ENCODE data around the gene GRIK5.

GRIK5 gene

DNA sequence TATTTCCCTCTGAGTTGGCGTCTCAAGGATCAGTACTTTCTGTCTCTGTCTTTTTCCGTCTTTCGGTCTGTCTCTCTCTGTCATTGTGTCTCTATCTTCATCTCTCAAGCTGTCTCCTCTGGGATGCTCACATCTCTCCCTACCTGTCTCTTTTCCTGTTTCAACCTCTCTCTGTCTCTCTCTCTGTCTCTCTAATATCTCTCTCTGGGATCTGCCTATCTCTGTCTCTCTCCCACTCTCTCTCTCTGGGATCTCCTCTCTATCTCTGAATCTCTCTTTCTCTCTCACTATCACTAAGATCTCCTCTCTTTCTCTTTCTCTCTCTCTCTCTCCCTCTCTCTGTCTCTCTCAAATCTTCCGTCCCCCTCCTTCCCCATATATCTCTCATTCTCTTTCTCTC, 80.0 kb downstream of the GRIK5 start:
- Histone ChIP-seq H3K4me3 (ENCODE audit: low read length) (no peak overlapping the region), H3K27me3 (ENCODE audit: control insufficient read depth, insufficient read depth, low read length) (peaks cover 14% of the 10 kb centered on the region), H3K9me3 (ENCODE audit: control insufficient read depth, low read depth, low read length) (no peaks in the 10 kb centered on the region), H3K9ac (ENCODE audit: low read length) (no peak overlapping the region), H3K27ac (ENCODE audit: low read length) (no peak overlapping the region), H3K4me1 (ENCODE audit: control insufficient read depth, low read depth, low read length) (no peaks in the 10 kb centered on the region), H3K36me3 (ENCODE audit: control insufficient read depth, low read depth, low read length) (peaks cover 16% of the 10 kb centered on the region)

DNA sequence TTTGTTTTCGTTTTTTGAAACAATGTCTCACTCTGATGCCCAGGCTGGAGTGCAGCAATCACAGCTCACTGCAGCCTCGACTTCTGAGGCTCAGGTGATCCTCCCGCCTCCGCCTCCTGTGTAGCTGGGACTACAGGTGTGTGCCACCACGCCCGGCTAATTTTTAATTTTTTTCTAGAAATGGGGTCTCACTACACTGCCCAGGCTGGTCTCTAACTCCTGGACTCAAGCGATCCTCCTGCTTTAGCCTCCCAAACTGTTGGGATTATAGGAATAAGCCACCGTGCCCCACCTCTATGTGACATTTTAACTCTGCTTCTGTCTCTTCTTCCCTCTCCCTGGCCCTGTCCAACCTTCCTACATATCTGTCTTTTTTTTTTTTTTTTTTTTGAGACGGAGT, 81.1 kb downstream of the GRIK5 start:
- H3K4me3 ChIP-seq (ENCODE audit: low read length): no peak overlapping the region
- peaks cover 7% of the 10 kb centered on the region for H3K27me3 ChIP-seq (ENCODE audit: control insufficient read depth, insufficient read depth, low read length)
- no peaks in the 10 kb centered on the region for H3K4me1 ChIP-seq (ENCODE audit: control insufficient read depth, low read depth, low read length)

DNA sequence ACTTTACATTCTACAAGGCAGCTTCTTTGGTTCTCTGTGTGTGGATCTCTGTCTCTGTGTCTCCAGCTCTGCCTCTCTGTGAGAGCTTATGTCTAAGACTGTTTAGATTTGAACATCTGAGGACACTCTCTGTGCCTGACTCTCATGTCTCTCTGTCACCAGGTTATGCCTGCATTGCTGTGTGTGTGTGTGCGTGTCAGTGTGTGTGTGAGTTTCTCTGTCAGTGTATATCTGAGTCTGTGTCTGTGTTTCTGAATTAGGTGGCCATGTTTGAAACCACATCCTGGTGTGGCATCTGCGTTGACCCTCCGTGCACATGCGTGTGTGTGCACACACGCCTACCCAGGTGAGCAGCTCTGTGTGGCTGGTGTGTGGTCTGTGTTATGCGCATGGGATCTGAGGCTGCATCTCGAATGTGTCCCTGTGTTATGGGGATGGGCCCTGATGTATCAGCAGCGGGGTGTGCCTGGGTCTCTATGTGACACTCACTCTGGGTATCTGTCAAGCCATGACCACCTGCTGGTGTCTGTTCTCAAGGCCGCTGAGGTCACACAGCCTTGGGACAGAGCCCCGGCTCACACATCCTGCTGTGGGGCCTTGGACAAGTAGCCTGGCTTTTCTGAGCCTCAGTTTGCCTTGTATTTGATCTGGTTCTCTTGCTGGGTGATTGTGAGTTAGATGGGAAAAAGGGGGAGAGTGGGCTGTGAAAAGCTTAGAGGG, 82.7 kb downstream of the GRIK5 start:
- Histone ChIP-seq H3K9ac (ENCODE audit: low read length) (no peak overlapping the region), H3K9me3 (ENCODE audit: control insufficient read depth, low read depth, low read length) (no peaks in the 10 kb centered on the region), H3K27ac (ENCODE audit: low read length) (no peak overlapping the region), H3K27me3 (ENCODE audit: control insufficient read depth, insufficient read depth, low read length) (no peaks in the 10 kb centered on the region), H3K4me1 (ENCODE audit: control insufficient read depth, low read depth, low read length) (no peaks in the 10 kb centered on the region), H3K4me3 (ENCODE audit: low read length) (no peak overlapping the region), H3K36me3 (ENCODE audit: control insufficient read depth, low read depth, low read length) (peaks cover 16% of the 10 kb centered on the region)

More for the DNA sequence above, 81.1 kb downstream of the GRIK5 start:
- Histone ChIP-seq H3K27ac (ENCODE audit: low read length) (no peak overlapping the region), H3K9me3 (ENCODE audit: control insufficient read depth, low read depth, low read length) (no peaks in the 10 kb centered on the region), H3K9ac (ENCODE audit: low read length) (no peak overlapping the region), H3K36me3 (ENCODE audit: control insufficient read depth, low read depth, low read length) (peaks cover 16% of the 10 kb centered on the region)

DNA sequence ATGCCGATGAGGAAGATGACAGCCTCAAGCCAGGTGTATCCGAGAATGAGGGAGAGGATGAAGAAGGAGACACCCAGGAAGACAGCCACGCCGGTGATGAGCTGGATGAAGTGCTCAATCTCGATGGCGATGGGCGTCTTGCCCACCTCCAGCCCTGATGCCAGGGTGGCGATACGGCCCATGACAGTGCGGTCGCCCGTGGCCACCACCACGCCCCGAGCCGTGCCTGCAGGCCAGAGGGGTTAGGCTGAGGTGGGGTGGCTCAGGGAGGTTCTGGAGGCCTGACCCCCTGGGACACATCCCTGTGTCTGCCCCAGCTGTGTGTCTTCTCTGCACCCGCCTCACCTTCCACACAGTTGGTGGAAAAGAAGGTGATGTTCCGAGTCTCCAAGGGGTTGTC, 85.0 kb downstream of the GRIK5 start:
- Histone ChIP-seq H3K4me1 (ENCODE audit: control insufficient read depth, low read depth, low read length) (no peaks in the 10 kb centered on the region), H3K27me3 (ENCODE audit: control insufficient read depth, insufficient read depth, low read length) (no peaks in the 10 kb centered on the region), H3K4me3 (ENCODE audit: low read length) (no peak overlapping the region), H3K27ac (ENCODE audit: low read length) (no peak overlapping the region), H3K9me3 (ENCODE audit: control insufficient read depth, low read depth, low read length) (no peaks in the 10 kb centered on the region), H3K9ac (ENCODE audit: low read length) (no peak overlapping the region), H3K36me3 (ENCODE audit: control insufficient read depth, low read depth, low read length) (peaks cover 21% of the 10 kb centered on the region)

DNA sequence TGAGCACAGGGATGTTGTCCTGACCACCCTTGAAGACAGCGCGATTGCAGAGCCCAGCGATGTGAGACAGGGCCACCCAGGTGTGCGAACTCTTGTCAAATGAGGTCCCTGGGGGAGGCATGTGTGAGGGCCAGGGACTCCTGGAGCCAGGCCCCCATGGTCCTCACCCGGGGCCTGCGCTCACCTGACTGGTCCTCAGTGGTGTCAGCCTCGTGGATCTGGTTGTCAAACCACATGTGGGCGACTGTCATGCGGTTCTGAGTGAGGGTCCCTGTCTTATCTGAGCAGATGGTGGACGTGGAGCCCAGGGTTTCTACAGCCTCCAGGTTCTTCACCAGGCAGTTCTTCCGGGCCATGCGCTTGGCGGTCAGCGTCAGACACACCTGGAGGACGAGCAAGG, 88.3 kb downstream of the GRIK5 start:
- Histone ChIP-seq H3K27me3 (ENCODE audit: control insufficient read depth, insufficient read depth, low read length) (no peaks in the 10 kb centered on the region), H3K9me3 (ENCODE audit: control insufficient read depth, low read depth, low read length) (no peaks in the 10 kb centered on the region), H3K36me3 (ENCODE audit: control insufficient read depth, low read depth, low read length) (peaks cover 12% of the 10 kb centered on the region), H3K27ac (ENCODE audit: low read length) (no peak overlapping the region), H3K9ac (ENCODE audit: low read length) (no peak overlapping the region), H3K4me3 (ENCODE audit: low read length) (no peak overlapping the region), H3K4me1 (ENCODE audit: control insufficient read depth, low read depth, low read length) (no peaks in the 10 kb centered on the region)

- H3K36me3 ChIP-seq (ENCODE audit: control insufficient read depth, low read depth, low read length): peaks cover 12% of the 10 kb centered on the region
- no peaks in the 10 kb centered on the region for H3K4me1 ChIP-seq (ENCODE audit: control insufficient read depth, low read depth, low read length)
- no peak overlapping the region for H3K27ac ChIP-seq (ENCODE audit: low read length)
- no peaks in the 10 kb centered on the region for H3K9me3 ChIP-seq (ENCODE audit: control insufficient read depth, low read depth, low read length)
- H3K4me3 ChIP-seq (ENCODE audit: low read length): no peak overlapping the region
- H3K27me3 ChIP-seq (ENCODE audit: control insufficient read depth, insufficient read depth, low read length): no peaks in the 10 kb centered on the region
- no peak overlapping the region for H3K9ac ChIP-seq (ENCODE audit: low read length)
These were observed 91.5 kb downstream of the GRIK5 start for GRCh38 chr19:41978470-41978869.

- Histone ChIP-seq H3K27me3 (ENCODE audit: control insufficient read depth, insufficient read depth, low read length) (no peaks in the 10 kb centered on the region), H3K36me3 (ENCODE audit: control insufficient read depth, low read depth, low read length) (peaks cover 13% of the 10 kb centered on the region), H3K4me1 (ENCODE audit: control insufficient read depth, low read depth, low read length) (no peaks in the 10 kb centered on the region), H3K4me3 (ENCODE audit: low read length) (no peak overlapping the region), H3K27ac (ENCODE audit: low read length) (no peak overlapping the region), H3K9ac (ENCODE audit: low read length) (no peak overlapping the region), H3K9me3 (ENCODE audit: control insufficient read depth, low read depth, low read length) (no peaks in the 10 kb centered on the region)
These were observed 92.1 kb downstream of the GRIK5 start for GRCh38 chr19:41977916-41978315.

DNA sequence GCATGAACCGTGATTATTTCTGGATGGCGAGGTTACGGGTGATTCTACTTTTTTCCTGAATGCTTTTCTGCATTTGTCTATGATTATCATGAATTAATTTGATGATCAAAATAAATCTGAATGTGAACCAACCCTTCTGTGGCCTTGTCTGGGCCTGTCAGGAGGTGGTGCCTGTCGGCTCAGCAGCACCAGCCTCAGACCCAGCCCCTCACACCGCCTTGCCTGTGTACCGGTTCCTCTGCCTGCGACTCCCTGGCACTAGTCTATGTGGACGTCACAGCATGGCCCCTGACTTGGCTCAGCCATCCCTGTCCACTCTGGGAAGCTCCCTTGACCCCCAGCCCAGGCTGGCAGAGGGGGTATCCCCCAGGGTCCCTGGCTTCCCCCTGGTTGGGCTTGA, 95.4 kb downstream of the GRIK5 start:
- Histone ChIP-seq H3K27me3 (ENCODE audit: control insufficient read depth, insufficient read depth, low read length) (no peaks in the 10 kb centered on the region), H3K4me1 (ENCODE audit: control insufficient read depth, low read depth, low read length) (no peaks in the 10 kb centered on the region), H3K36me3 (ENCODE audit: control insufficient read depth, low read depth, low read length) (peaks cover 7% of the 10 kb centered on the region), H3K4me3 (ENCODE audit: low read length) (no peak overlapping the region), H3K9me3 (ENCODE audit: control insufficient read depth, low read depth, low read length) (no peaks in the 10 kb centered on the region), H3K9ac (ENCODE audit: low read length) (no peak overlapping the region), H3K27ac (ENCODE audit: low read length) (no peak overlapping the region)

GRCh38 chr19:41971363-41971762, 98.6 kb downstream of the GRIK5 start:
- H3K27ac ChIP-seq (ENCODE audit: low read length): no peak overlapping the region
- no peaks in the 10 kb centered on the region for H3K27me3 ChIP-seq (ENCODE audit: control insufficient read depth, insufficient read depth, low read length)
- no peak overlapping the region for H3K4me3 ChIP-seq (ENCODE audit: low read length)
- peaks cover 7% of the 10 kb centered on the region for H3K36me3 ChIP-seq (ENCODE audit: control insufficient read depth, low read depth, low read length)
- no peaks in the 10 kb centered on the region for H3K9me3 ChIP-seq (ENCODE audit: control insufficient read depth, low read depth, low read length)
- H3K4me1 ChIP-seq (ENCODE audit: control insufficient read depth, low read depth, low read length): no peaks in the 10 kb centered on the region
- H3K9ac ChIP-seq (ENCODE audit: low read length): no peak overlapping the region

- no peaks in the 10 kb centered on the region for H3K4me1 ChIP-seq (ENCODE audit: control insufficient read depth, low read depth, low read length)
- no peak overlapping the region for H3K27ac ChIP-seq (ENCODE audit: low read length)
- H3K27me3 ChIP-seq (ENCODE audit: control insufficient read depth, insufficient read depth, low read length): no peaks in the 10 kb centered on the region
- H3K36me3 ChIP-seq (ENCODE audit: control insufficient read depth, low read depth, low read length): peaks cover 4% of the 10 kb centered on the region
- H3K9me3 ChIP-seq (ENCODE audit: control insufficient read depth, low read depth, low read length): no peaks in the 10 kb centered on the region
- no peak overlapping the region for H3K4me3 ChIP-seq (ENCODE audit: low read length)
- no peak overlapping the region for H3K9ac ChIP-seq (ENCODE audit: low read length)
These were observed 100.1 kb downstream of the GRIK5 start for GRCh38 chr19:41969772-41970458.

DNA sequence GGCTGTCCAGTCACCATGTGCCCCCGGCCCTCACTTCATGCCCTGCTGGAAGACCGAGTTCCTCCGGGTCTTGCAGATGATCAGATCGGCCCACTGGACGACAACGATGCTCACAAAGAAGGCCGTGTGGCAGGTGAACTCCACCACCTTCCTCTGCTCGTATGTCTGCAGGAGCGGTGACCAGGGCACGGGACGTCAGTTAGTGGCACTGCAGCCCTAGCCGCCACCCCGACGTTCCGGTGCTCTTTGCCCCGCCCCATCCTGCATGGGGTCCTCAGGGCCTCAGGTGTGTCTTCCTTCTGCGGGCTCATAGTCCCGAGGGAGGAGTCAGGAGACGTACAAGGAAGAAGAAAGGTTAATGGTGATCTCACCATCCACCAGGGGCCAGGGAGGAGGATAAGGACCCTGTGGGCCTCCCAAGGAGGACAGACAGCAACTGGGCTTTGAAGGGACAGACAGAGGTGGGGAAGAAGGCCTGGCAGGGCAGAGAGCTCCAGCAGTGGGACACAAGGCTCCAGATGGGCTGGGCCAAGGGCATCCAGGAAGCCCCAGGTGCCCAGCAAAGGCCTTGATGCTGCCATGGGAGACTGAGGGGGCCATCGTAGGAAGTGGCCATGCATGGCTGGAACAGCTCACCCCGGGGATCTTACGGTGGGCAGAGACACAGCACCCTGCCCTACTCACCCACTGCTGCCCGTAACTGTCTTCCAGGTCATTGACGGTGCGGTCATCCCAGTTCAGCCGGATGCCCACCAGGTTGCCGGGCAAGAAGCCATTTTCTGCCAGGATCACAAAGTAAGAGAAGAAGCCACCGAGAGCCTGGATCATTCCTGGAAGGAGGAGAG, 101.0 kb downstream of the GRIK5 start:
- Histone ChIP-seq H3K4me1 (ENCODE audit: control insufficient read depth, low read depth, low read length) (no peaks in the 10 kb centered on the region), H3K9ac (ENCODE audit: low read length) (no peak overlapping the region), H3K9me3 (ENCODE audit: control insufficient read depth, low read depth, low read length) (no peaks in the 10 kb centered on the region), H3K27ac (ENCODE audit: low read length) (no peak overlapping the region), H3K36me3 (ENCODE audit: control insufficient read depth, low read depth, low read length) (peaks cover 4% of the 10 kb centered on the region), H3K27me3 (ENCODE audit: control insufficient read depth, insufficient read depth, low read length) (no peaks in the 10 kb centered on the region), H3K4me3 (ENCODE audit: low read length) (no peak overlapping the region)

Data from iPS-18a (cell line).